Breast epithelium (tissue), 3 donors: ENCODE data around the gene STRBP.

Source experiments
- POLR2A ChIP-seq: fragments of 450-650 bp; IDR thresholded peaks from one replicate; pipeline ENCODE4 v1.6.1; 2016; ENCODE audit warnings: antibody characterized with exemption, mild to moderate bottlenecking, moderate library complexity
- TF ChIP-seq, protein P1 (sequence below), 3 donors: fragments of 450-650 bp; IDR thresholded peaks; one replicate each; pipeline ENCODE4 v1.5.1; 2016 to 2017; ENCODE audit warnings: antibody characterized with exemption in 3 of 3, mild to moderate bottlenecking in 3 of 3, moderate library complexity in 3 of 3

DNA sequence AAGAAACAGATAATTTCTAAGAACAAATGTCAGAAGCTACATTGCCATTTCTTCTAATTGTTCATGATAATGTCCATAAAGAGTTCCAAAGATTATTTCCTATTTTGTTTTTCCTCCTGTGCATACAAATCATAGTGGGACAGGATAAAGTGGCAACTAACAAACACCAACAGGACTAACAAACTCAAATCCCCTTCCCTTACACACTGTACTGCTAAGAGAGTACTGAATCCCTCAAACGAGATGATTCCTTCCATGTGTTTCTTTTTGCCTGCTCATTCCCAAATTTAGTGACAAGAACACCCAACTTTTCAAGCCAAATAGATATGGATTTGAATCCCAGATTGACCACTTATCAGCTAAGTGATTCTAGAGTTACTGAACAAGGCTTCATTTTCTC, 15.2 kb downstream of the STRBP start:
- TF ChIP-seq POLR2A, result no peak
- TF ChIP-seq, protein P1, sequence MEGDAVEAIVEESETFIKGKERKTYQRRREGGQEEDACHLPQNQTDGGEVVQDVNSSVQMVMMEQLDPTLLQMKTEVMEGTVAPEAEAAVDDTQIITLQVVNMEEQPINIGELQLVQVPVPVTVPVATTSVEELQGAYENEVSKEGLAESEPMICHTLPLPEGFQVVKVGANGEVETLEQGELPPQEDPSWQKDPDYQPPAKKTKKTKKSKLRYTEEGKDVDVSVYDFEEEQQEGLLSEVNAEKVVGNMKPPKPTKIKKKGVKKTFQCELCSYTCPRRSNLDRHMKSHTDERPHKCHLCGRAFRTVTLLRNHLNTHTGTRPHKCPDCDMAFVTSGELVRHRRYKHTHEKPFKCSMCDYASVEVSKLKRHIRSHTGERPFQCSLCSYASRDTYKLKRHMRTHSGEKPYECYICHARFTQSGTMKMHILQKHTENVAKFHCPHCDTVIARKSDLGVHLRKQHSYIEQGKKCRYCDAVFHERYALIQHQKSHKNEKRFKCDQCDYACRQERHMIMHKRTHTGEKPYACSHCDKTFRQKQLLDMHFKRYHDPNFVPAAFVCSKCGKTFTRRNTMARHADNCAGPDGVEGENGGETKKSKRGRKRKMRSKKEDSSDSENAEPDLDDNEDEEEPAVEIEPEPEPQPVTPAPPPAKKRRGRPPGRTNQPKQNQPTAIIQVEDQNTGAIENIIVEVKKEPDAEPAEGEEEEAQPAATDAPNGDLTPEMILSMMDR (IDR thresholded peaks at IDR 0.05), result no peak
